Peyer's patch (tissue), 4 donors: ENCODE results near the gene PKP4.

Experiments
- CTCF ChIP-seq, 6 experiments: fragments of 450-650 bp in 4 of 6; fragments of 200-600 bp in 2 of 6; sonication (generic) in 1 of 6; IDR thresholded peaks; one replicate each; pipeline ENCODE4 v1.5.1; 2017 to 2019; ENCODE audit warnings: antibody characterized with exemption in 6 of 6, mild to moderate bottlenecking in 3 of 6, moderate library complexity in 1 of 6
- POLR2A ChIP-seq, 2 donors: fragments of 450-650 bp; IDR thresholded peaks; one replicate each; pipeline ENCODE4 v1.5.1; 2017; ENCODE audit warnings: antibody characterized with exemption in 2 of 2, mild to moderate bottlenecking in 2 of 2, moderate library complexity in 2 of 2

GRCh38 chr2:158655628-158656027, 198.9 kb downstream of the PKP4 start:
- TF ChIP-seq CTCF (IDR thresholded peaks at IDR 0.05) (no peak), POLR2A (IDR thresholded peaks at IDR 0.05) (no peak)
